HL-60/S4 treated with phorbol 12-myristate 13-acetate at 8.2 ng/mL for 4 days and 3 days (cell line): Measurements from ENCODE around the gene F12.
"Not testable (repeated sequence)": the region's sequence is repeated elsewhere in the genome, so short reads cannot be mapped to it uniquely, and the experiment has no call there.

Source experiments
- in situ Hi-C: fragments of 300-500 bp; cut with MboI; formaldehyde crosslinking; loops from 2 replicates; pipeline ENCODE4 v1.15.0; 2022; ENCODE audit warnings: low sequenced_read_pairs

F12 gene

DNA sequence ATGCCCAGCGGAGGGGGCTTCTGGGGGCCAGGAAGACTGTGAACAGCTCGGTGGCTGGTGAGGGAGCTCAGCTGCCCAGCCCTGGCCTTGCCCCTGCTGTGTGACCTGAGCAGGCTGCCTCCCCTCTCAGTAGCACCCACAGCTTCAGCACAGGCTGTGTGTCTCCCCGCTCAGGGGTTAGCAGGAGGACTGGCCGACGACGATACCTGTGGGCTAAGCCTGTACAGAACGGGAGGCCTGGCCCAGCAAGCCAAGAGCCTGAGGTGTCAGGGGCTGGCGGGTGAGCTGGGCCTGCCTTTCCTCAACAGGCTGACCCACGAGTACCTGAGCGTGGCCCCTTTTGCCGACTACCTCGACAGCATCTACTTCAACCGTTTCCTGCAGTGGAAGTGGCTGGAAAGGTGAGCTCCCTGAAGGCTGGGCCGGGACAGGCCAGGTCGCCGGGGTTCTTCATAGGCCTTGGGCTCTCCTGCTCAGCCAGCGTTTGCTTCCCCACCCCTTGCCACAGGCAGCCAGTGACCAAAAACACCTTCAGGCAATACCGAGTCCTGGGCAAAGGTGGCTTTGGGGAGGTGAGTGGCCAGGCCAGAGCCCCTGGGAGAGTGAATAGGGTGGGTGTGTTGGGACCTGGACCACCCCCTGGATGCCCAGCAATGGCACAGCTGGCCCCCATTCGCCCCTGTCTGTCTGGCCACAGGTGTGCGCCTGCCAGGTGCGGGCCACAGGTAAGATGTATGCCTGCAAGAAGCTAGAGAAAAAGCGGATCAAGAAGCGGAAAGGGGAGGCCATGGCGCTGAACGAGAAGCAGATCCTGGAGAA lies 23.7 kb upstream of the F12 start:
- in situ Hi-C loops: no loop called here

DNA sequence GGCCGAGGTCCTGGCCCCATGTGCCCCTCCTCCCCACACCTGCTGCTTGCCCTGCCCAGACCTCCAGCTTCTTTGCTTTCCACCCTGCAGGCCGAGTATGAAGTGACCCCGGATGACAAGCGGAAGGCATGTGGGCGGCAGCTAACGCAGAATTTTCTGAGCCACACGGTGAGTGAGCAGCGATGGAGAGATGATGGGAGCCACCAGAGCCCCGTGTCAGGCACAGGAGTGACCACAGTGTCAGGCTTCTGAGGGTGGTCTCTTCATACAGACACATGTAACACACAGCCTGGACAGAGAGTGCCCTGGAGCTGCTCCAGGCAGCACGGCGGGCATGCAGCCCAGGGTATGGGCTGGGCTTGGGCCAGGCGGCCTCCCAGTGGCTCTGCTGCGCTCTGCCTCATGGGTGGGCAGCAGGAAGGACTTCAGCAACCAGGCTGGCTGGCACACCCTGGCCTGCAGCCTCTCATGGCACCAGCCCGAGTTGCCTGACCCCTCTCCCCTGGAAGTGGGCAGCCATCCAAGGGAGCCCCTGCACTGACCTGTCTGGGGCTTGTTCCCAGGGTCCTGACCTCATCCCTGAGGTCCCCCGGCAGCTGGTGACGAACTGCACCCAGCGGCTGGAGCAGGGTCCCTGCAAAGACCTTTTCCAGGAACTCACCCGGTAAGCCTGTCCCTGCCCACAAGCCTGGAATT lies 22.9 kb upstream of the F12 start:
- in situ Hi-C loops: no loop called here

DNA sequence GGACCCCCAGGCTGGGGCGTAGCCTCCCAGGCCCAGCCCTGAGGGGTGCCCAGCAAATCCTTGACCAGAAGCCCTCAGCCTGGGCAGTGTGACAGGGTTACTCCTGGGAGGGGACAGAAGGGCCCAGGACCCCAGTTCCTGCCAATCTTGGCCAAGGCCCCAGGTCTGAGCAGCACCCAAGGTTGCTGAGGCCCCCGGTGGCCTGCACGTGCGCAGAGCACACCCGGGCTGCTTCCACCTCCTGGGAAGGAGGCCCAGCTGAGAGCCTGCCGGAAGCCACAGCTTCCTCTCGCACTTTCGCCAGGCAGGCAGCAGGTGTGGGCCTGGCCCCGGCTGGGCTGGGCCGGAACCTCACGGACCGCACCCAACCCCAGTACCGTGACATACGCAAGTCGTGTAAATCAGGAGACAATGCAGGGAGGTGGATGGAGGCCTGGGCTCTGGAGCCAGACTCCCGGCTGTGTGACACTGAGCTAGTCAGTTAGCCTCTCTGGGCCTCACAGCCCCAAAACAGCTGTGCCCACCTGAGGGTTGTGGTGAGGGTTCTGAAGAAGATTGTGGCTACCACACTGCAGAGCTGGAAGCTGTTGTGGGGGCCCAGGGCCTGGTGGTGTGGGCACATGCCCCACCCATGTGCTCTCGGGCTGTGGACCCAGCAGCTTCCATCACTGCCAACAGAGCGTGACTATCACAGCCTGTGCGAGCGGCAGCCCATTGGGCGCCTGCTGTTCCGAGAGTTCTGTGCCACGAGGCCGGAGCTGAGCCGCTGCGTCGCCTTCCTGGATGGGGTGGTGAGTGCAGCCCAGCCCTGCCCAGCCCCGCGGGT lies 22.2 kb upstream of the F12 start:
- in situ Hi-C loops: no loop called here

DNA sequence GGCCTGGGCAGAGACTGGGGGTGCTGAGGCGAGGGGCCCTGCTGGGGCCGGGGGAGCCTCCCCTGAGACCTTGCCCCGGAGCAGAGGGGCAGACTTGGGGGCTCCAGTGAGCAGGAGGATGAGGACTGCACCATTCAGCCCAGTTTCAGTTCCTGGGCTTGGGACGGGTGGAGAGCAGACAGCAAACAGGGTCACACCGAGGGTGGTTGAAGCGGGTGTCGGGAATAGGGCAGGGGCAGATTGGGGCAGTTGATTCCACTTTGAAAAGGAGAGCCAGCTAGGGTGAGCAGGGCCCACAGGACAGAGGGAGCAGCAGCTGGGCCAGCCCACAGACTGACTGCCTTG lies 21.6 kb upstream of the F12 start:
- in situ Hi-C loops: no loop called here

DNA sequence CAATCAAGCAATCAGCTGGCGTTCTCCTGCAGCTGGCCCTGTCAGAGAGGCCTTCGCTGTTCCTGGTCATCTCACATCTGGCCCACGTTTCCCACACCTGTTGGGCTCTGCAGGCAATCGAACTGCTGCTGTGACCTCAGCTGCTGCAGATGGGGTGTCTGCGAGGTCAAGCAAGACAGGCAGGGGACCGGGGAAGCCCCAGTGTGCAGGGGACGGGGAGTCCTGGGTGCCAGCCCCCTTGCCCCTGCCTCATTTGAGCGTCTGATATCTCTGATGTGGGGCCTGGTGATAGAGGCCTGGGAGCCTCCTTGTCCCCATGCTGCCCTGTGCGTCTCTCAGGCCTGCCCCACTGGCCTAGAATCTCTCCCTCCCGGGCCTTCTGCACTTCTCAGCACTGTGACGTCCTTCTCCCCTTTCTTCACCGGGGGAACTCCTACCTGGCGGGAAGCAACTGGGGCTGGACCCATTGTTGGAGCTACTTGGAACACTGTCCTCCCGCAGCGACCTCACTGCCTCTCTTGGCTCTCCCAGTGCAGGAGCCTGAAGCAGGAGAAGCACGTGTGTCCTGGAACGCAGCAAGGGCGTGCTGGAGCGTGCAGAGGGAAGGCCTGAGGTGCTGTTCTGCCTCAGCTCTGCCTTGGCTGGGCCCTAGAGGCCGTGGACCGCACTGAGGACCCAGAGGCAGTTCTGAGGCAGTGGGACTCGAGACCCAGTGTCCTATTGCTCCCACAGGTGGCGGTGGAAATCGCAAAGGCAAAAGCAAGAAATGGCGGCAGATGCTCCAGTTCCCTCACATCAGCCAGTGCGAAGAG lies 21.0 kb upstream of the F12 start:
- in situ Hi-C loops: no loop called here

DNA sequence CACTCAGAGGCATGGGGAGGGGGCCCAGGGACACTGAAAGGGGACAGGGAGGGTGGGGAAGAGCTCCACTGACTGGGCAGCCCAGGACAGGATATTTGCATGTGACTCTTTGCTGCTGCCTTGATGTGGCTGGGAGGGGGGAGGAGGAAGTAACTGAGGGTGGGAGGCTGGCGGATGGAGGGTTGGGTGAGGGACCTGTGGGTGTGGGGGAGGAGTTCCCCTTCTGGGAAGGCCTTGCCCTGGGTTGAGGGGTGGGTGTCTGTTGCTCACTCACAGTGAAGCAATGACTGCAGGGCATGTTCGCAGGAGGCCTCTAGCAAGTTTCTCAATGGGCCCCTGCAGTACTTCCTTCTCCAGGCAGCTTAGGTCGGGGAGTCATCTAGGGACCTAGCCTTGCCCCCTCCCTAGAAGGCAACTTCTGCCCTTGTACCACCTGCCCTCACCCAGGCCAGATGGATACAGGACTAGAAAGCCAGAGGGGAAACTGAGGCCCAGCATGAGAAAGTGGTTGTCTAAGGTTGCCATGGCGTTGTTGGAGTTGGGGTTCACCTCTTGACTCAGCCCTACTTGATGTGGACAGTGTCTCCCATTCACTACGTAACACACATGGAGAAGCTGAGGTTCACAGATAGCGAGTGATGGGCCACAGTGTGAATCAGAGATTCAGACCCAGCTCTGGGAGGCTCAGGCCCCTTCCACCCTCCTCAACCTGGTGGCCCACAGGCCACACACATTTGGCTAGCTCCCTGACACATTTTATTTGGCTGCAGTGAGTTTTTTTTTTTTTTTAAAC lies 20.1 kb upstream of the F12 start:
- in situ Hi-C loops: no loop called here

DNA sequence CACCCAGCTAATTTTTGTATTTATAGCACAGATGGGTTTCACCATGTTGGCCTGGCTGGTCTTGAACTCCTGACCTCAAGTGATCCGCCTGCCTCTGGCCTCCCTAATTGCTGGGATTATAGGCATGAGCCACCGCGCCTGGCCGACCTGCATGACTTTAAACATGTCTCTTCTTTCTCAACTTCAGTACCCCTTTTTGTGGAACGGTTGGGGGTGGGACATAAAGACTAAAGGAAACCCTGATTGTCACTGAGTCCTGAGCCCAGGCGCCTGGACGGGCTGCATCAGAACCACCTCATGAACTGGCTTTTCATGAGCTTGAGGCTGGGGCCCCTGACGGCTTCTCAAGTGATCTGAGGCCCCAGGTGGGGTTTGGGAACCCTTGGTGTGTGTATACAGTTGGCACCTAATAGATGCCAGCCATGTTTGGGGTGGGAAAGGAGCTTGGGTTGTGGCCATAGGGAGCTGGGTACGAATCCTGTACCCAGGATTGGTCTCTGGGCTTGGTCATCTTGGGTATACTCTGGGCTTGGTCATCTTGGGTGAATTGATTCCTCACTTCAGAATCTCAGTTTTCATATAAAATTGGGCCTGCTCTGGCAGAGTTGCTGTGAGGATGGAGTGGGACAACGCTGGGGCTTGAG lies 19.3 kb upstream of the F12 start:
- in situ Hi-C loops: no loop called here

DNA sequence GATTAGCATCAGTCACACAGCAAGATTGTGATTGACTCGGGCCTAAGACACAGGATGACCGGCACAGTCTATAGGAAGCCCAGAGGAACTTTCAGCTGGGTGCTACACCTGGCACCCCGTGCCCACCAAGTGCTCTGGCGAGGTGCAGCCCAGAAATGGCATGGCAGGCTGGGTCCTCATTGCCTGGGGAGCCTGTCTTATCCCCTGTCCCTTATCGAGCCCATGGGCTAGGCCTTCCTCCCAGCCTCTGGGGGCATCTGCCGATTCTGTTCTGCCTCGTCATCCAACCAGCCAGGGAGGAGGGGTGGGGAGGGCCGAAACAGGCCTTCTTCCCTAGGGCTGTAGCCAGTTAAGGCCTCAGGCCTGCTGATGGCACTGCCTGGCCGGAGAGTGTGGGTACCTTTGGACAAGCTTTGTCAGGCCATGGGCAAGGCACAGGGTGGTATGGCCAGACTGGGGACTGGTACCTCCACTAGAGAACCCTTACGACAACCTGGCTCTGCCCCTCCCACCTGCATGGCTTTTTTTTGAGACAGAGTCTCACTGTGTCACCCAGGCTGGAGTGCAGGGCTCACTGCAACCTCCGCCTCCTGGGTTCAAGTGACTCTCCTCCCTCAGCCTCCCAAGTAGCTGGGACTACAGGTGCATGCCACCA lies 18.7 kb upstream of the F12 start:
- in situ Hi-C loops: no loop called here

DNA sequence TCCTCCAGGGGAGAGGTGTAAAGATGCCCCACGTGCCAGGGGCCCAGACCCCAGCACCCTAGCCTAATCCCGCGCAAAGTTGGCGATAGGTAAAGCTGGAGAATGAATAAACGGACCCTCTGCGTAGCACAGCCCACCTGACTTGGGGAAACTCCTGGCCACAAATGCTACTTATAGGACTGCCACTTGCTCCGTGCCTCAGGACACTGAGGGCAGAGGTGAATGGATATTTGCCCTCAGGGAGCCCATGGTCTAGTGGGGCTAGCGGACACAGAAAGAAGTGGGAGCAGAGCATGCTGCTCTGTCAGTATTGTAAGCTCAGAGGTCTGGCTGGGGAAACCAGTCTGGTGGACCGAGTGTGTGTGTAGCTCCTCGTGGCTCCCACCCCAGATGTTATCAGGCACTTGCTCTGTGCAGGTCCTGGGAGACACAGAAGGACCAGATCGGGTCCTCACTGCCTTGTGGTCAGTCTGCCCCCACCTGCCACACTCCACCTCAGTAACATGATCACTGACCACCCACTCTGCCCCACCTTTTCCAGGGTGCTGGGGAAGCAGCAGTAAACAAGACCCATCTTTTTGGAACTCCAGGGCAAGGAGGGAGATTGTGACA lies 18.0 kb upstream of the F12 start:
- in situ Hi-C loops: no loop called here

DNA sequence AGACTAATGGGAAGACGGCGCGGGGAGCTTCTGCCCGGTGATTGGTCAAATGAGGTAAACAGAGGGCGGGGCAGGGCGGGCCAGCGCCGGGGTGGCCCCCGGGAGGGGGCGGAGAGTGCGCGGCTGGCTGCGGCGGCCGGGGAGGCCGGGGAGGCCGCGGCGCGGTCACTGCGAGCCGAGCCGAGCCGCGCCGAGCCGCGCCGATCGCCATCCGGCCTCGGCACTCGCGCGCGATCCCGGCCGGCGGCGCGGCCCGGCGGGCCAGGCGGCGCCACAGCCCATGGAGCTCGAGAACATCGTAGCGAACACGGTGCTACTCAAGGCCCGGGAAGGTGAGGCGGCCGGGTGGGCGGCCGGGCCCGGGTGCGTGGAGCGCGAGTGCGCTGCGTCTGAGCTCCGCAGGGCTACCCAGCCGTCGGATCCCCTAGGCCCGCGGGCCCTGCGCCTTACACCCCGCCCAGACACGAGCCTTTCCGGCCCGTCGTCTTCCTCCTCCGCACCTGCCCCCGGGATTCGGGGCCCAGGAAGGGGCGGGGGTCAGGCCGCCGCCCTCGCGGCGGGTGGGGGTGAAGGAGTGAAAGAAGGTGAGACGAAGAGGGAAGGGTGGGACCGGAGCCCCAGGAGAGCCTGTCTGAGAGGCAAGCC lies 17.3 kb upstream of the F12 start, which contains the start of gene GRK6:
GRK6 (plus strand) TSS at position 111 of the 645 bp plus-strand sequence; CDS start at position 281, 170 bp downstream.
- in situ Hi-C loops: no loop called here

DNA sequence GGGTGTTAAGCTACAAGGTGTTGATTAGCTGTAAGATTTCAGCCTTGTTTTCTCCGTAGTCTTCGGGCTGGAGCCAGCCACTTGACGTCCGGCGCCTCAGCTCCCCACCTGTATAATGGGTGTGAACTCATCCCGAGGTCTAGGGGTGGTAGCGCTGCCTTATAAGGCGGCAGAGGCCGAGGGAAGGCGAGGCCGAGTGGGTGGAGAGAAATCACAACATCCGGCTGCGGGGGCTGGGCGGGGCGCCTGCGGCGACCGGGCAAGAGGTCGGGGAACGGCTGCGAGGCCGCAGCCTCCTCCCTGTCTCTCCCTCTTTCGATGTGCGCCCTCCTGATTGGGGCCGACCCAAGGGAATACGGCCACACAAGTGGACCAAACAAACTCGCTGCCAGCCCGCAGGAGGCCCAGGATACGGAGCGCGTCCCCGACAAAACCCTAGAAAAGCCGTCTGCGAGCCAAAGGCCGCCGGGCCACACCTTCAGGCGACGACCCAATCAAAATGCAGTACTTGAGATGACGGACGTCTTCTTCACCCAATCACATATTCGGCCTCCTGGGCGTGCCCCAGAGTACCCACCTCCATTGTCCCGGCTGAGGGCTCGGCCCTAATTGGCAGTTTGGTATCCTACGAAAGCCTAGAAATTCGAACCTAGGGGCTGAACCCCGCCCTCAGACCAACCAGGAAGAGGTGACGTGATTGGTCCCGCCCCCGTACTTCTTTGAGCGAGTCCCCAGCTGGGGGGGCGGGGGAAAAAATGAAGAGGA lies 16.6 kb upstream of the F12 start:
- in situ Hi-C loops: no loop called here

DNA sequence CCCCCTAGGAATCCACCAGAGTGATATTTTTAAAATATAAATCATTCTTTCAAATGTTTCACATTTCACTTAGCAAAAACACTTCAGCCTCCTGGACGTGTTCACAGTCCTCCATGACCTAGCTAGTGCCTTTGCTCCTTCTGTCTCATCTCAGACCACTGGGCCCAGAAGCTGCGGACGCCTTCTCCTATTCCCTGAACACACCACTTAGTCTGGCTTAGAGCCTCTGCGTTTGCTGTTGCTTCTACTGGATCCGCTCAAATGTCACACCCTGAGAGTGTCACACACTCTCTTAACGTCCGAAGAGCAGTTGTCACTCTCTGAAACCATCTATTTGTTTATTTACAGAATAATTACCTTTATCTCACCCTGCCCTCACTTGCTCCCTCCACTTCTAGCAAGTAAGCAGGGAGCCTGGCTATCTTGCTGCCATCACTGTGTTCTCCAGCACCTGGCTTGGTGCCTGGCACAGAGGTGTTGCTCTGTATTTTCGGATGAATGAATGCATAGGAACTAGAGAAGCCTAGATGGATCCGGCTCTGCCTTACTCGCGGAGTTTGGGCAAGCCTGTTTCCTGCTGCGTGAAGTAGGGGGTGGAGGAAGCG lies 15.9 kb upstream of the F12 start:
- in situ Hi-C loops: no loop called here

DNA sequence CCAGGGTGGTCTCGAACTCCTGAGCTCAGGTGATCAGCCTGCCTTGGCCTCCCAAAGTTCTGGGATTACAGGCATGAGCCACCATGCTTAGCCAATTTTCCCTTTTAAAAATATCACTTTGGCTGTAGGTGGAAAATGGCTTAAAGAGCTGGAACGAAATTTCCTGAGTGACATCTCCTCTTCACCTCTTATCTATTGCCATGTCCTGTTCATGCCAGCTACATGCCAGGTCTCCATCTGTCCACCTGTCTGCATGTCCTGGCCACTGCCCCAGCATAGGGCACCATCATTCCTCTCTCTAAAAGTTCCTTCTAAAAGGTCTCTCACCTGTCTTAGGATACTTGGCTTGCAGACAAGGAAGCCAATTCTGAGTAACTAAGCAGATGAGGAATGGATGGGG lies 14.3 kb upstream of the F12 start:
- in situ Hi-C loops: no loop called here

DNA sequence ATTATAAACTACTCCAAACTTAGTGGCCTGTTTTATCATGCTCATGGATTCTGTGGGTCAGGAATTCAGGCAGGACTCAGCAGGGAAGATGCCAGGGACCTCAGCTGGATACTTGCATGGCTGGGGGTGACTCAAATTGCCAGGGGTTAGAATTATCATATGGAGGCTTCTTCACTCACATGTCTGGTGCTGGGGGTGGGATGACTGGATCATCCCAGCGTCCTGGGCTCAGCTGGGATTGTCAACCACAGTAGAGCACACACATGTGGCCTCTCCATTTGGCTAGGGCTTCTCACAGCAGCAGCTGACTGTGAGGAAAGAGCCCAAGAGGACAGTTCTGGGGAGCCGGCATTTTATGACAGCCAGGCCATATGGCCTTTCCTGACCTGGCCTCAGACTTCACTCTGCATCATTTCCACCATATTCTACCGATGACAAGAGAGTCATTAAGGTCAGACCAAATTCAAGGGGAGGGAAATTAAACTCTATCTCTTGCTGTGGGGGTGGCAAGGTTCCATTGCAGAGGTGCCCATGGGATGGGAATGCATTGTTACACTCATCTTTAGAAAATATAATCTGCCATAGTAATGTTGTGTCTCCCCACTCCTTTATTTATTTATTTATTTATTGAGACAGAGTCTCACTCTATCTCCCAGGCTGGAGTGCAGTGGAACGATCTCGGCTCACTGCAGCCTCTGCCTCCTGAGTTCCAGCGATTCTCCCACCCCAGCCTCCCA lies 11.9 kb upstream of the F12 start:
- in situ Hi-C loops: no loop called here

DNA sequence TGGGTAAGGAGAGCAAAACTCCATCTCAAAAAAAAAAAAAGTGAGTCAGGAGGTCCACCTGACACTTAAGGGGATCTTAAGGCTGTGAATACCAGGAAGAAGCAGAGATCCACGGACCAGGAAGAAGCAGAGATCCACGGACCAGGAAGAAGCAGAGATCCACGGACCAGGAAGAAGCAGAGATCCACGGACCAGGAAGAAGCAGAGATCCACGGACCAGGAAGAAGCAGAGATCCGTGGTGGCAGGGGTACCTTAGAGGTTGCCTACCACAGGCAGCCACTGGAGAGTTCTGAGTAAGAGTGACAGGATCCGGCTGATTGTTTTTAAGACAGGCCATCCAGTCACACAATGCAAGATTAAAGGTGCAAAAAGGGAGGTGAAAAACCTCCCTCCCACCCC lies 11.1 kb upstream of the F12 start:
- in situ Hi-C loops: not testable (repeated sequence)

DNA sequence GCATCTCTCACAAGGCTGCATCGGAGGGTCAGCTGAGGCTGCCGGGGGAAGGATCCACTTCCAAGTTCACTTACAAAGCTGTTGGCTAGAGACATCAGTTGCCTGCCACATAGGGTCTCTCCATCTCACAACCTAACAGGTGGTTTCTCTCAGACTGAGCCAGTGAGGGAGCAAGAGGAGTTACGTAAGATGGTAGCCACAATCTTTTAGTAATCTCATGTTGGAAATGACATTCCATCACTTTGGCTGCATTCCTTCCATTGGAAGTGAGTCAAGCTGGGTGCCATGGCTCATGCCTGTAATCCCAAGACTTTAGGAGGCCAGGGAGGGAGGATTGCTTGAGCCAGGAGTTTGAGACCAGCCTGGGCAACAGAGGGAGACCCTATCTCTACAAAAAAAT lies 9.7 kb upstream of the F12 start:
- in situ Hi-C loops: no loop called here
